ENCODE results near the gene PDGFB.

Gene PDGFB

GRCh38 chr22:39240831-39241793, 3.7 kb downstream of the PDGFB start:
- DNase-seq (ENCODE audit: low read depth in 2 of 3, low spot score in 2 of 3), result no peak

GRCh38 chr22:39239561-39240423, 5.0 kb downstream of the PDGFB start:
- DNase-seq (ENCODE audit: low read depth in 2 of 3, low spot score in 2 of 3), result no peak

- DNase-seq (ENCODE audit: low read depth in 2 of 3, low spot score in 2 of 3), result no peak
These were observed 5.7 kb downstream of the PDGFB start for GRCh38 chr22:39238966-39239505.

- DNase-seq (ENCODE audit: low read depth in 2 of 3, low spot score in 2 of 3), result no peak
These were observed 6.2 kb downstream of the PDGFB start for GRCh38 chr22:39238561-39238960.

- DNase-seq (ENCODE audit: low read depth in 2 of 3, low spot score in 2 of 3), result no peak
These were observed 6.7 kb downstream of the PDGFB start for GRCh38 chr22:39238101-39238466.

- no peak for DNase-seq (ENCODE audit: low read depth in 2 of 3, low spot score in 2 of 3)
These were observed 7.3 kb downstream of the PDGFB start for GRCh38 chr22:39237318-39238100.

GRCh38 chr22:39236321-39237317, 8.2 kb downstream of the PDGFB start:
- DNase-seq (ENCODE audit: low read depth in 2 of 3, low spot score in 2 of 3), result peak in 1 of 3 experiments; percentile 42

GRCh38 chr22:39234867-39235687, 9.7 kb downstream of the PDGFB start:
- DNase-seq (ENCODE audit: low read depth in 2 of 3, low spot score in 2 of 3), result no peak

GRCh38 chr22:39234472-39234787, 10.4 kb downstream of the PDGFB start:
- no peak for DNase-seq (ENCODE audit: low read depth in 2 of 3, low spot score in 2 of 3)

GRCh38 chr22:39233710-39234471, 10.9 kb downstream of the PDGFB start:
- no peak for DNase-seq (ENCODE audit: low read depth in 2 of 3, low spot score in 2 of 3)

- no peak for DNase-seq (ENCODE audit: low read depth in 2 of 3, low spot score in 2 of 3)
These were observed 11.7 kb downstream of the PDGFB start for GRCh38 chr22:39232806-39233709.

- no peak for DNase-seq (ENCODE audit: low read depth in 2 of 3, low spot score in 2 of 3)
These were observed 12.5 kb downstream of the PDGFB start for GRCh38 chr22:39232246-39232645.

- DNase-seq (ENCODE audit: low read depth in 2 of 3, low spot score in 2 of 3), result no peak
These were observed 13.4 kb downstream of the PDGFB start for GRCh38 chr22:39231197-39231950.

- no peak for DNase-seq (ENCODE audit: low read depth in 2 of 3, low spot score in 2 of 3)
These were observed 14.3 kb downstream of the PDGFB start for GRCh38 chr22:39230261-39231196.

- no peak for DNase-seq (ENCODE audit: low read depth in 2 of 3, low spot score in 2 of 3)
These were observed 15.0 kb downstream of the PDGFB start for GRCh38 chr22:39229688-39230260.
